OCI-LY7 (cell line): ENCODE measurements around the gene NDUFV2.

Experiments
- CTCF ChIP-seq: fragments of 200-600 bp; sonication (generic); conservative IDR thresholded peaks from 2 replicates; pipeline ENCODE4 v1.5.1; 2014; ENCODE audit warnings: mild to moderate bottlenecking, antibody characterized with exemption, low read length, moderate library complexity, mixed read lengths
- EZH2phosphoT487 ChIP-seq: fragments of 200-600 bp; sonication (generic); IDR thresholded peaks from 2 replicates; pipeline ENCODE4 v1.6.1; 2018; ENCODE audit warnings: low read depth, borderline replicate concordance, mild to moderate bottlenecking, mixed run types, antibody characterized with exemption, low read length, moderate library complexity, mixed read lengths

- TF ChIP-seq CTCF = no peak
- TF ChIP-seq EZH2phosphoT487 = no peak
Measured at GRCh38 chr18:9092665-9093064, 9.8 kb upstream of the NDUFV2 start.
